ENCODE data around the gene MAN1A2. TPM values are rescaled to one million over a fixed set of nuclear protein-coding genes. Genes with fewer than 3 reads are reported as not detected.

The MAN1A2 gene
- total RNA-seq, 1 experiment from 2014 or later, result 21.1 TPM

GRCh38 chr1:117561551-117561950, 194.3 kb downstream of the MAN1A2 start:
- ATAC-seq, result no peak
- no peaks in the 10 kb centered on the region for H3K27me3 ChIP-seq (ENCODE audit: low read length)
- H3K9me2 ChIP-seq (replicated peaks; ENCODE audit: low read length), result no peaks in the 10 kb centered on the region
- no peaks in the 10 kb centered on the region for H3F3A ChIP-seq (ENCODE audit: low read length, unreplicated experiment)
- intact Hi-C loops (cut with micrococcal nuclease), result no loop called here
- no peak for DNase-seq
- no peak overlapping the region; the same call in 1 of the 2 replicates for H3K27ac ChIP-seq (ENCODE audit: low read length)
- H3K4me3 ChIP-seq (ENCODE audit: low read length), result no peak overlapping the region
- no TSS peak for BruUV-seq (replicated peaks)
- no peak overlapping the region for H2AFZ ChIP-seq (ENCODE audit: low read length)
- H3K9ac ChIP-seq (ENCODE audit: low read length), result no peak overlapping the region
- H3K9me3 ChIP-seq (ENCODE audit: low read length), result no peaks in the 10 kb centered on the region
- ChIA-PET CTCF (no interaction called here), POLR2A (ENCODE audit: unreplicated experiment) (no interaction called here)
- H3K4me1 ChIP-seq (ENCODE audit: insufficient read depth, low read length), result peaks cover 15% of the 10 kb centered on the region
- no peak for TF ChIP-seq CTCF (conservative IDR thresholded peaks at IDR 0.05; ENCODE audit: low read depth, low read length)
- TF ChIP-seq EZH2 (IDR thresholded peaks at IDR 0.05; ENCODE audit: low read length, unreplicated experiment), result no peak
- H3K4me2 ChIP-seq (ENCODE audit: low read length), result no peak overlapping the region
- no peaks in the 10 kb centered on the region for H3K79me2 ChIP-seq (ENCODE audit: low read length)
- H4K20me1 ChIP-seq (ENCODE audit: low read length), result no peaks in the 10 kb centered on the region
- H3K36me3 ChIP-seq (ENCODE audit: low read depth, low read length), result no peaks in the 10 kb centered on the region

GRCh38 chr1:117562581-117563491, 195.6 kb downstream of the MAN1A2 start:
- peak overlapping the region; percentile 18; the same call in 1 of the 2 replicates for H3K4me2 ChIP-seq (ENCODE audit: low read length)
- H3F3A ChIP-seq (ENCODE audit: low read length, unreplicated experiment), result no peaks in the 10 kb centered on the region
- no peaks in the 10 kb centered on the region for H3K36me3 ChIP-seq (ENCODE audit: low read depth, low read length)
- ChIA-PET POLR2A (ENCODE audit: unreplicated experiment) (interaction anchor here (0.6 kb wide), 1 partner anchor 116 kb away, joined by 4 read pairs; no protein-coding TSS in a partner anchor), CTCF (no interaction called here)
- no peaks in the 10 kb centered on the region for H4K20me1 ChIP-seq (ENCODE audit: low read length)
- no peaks in the 10 kb centered on the region for H3K9me2 ChIP-seq (replicated peaks; ENCODE audit: low read length)
- no peaks in the 10 kb centered on the region for H3K79me2 ChIP-seq (ENCODE audit: low read length)
- no peaks in the 10 kb centered on the region for H3K27me3 ChIP-seq (ENCODE audit: low read length)
- peak; percentile 52 for DNase-seq
- peak; percentile 78 for ATAC-seq
- no peak overlapping the region for H3K4me3 ChIP-seq (ENCODE audit: low read length)
- H2AFZ ChIP-seq (ENCODE audit: low read length), result no peak overlapping the region
- TF ChIP-seq CTCF (conservative IDR thresholded peaks at IDR 0.05; ENCODE audit: low read depth, low read length) (no peak), EZH2phosphoT487 (IDR thresholded peaks at IDR 0.05; ENCODE audit: borderline replicate concordance, low read length) (no peak), EZH2 (IDR thresholded peaks at IDR 0.05; ENCODE audit: low read length, unreplicated experiment) (no peak)
- H3K27ac ChIP-seq (ENCODE audit: low read length), result peak overlapping the region; percentile 59
- H3K4me1 ChIP-seq (ENCODE audit: insufficient read depth, low read length), result peaks cover 15% of the 10 kb centered on the region
- no peaks in the 10 kb centered on the region for H3K9me3 ChIP-seq (ENCODE audit: low read length)
- BruUV-seq (replicated peaks), result no TSS peak
- intact Hi-C loops (cut with micrococcal nuclease), result no loop called here
- H3K9ac ChIP-seq (ENCODE audit: low read length), result 0 out of 2 replicates have a peak overlapping the region, but pooled peaks have one; percentile 11

- H2AFZ ChIP-seq (ENCODE audit: low read length), result no peak overlapping the region
- no peaks in the 10 kb centered on the region for H3K79me2 ChIP-seq (ENCODE audit: low read length)
- H3K27ac ChIP-seq (ENCODE audit: low read length), result peak overlapping the region; percentile 58; the same call in 1 of the 2 replicates
- H3K27me3 ChIP-seq (ENCODE audit: low read length), result no peaks in the 10 kb centered on the region
- CTCF ChIA-PET, result no interaction called here
- no peak overlapping the region for H3K9ac ChIP-seq (ENCODE audit: low read length)
- H3F3A ChIP-seq (ENCODE audit: low read length, unreplicated experiment), result no peaks in the 10 kb centered on the region
- TF ChIP-seq EZH2phosphoT487 (IDR thresholded peaks at IDR 0.05; ENCODE audit: borderline replicate concordance, low read length) (no peak), CTCF (conservative IDR thresholded peaks at IDR 0.05; ENCODE audit: low read depth, low read length) (no peak), EZH2 (IDR thresholded peaks at IDR 0.05; ENCODE audit: low read length, unreplicated experiment) (no peak)
- no peaks in the 10 kb centered on the region for H3K9me3 ChIP-seq (ENCODE audit: low read length)
- intact Hi-C loops (cut with micrococcal nuclease), result no loop called here
- H3K4me2 ChIP-seq (ENCODE audit: low read length), result no peak overlapping the region
- no peaks in the 10 kb centered on the region for H3K9me2 ChIP-seq (replicated peaks; ENCODE audit: low read length)
- no peak for DNase-seq
- no peaks in the 10 kb centered on the region for H3K36me3 ChIP-seq (ENCODE audit: low read depth, low read length)
- no TSS peak for BruUV-seq (replicated peaks)
- ATAC-seq, result no peak
- POLR2A ChIA-PET (ENCODE audit: unreplicated experiment), result no interaction called here
- H3K4me3 ChIP-seq (ENCODE audit: low read length), result no peak overlapping the region
- no peaks in the 10 kb centered on the region for H4K20me1 ChIP-seq (ENCODE audit: low read length)
- H3K4me1 ChIP-seq (ENCODE audit: insufficient read depth, low read length), result peaks cover 15% of the 10 kb centered on the region
Observed at GRCh38 chr1:117563492-117563875, 196.2 kb downstream of the MAN1A2 start.
